ENCODE data around the gene MAB21L3.

Gene MAB21L3

DNA sequence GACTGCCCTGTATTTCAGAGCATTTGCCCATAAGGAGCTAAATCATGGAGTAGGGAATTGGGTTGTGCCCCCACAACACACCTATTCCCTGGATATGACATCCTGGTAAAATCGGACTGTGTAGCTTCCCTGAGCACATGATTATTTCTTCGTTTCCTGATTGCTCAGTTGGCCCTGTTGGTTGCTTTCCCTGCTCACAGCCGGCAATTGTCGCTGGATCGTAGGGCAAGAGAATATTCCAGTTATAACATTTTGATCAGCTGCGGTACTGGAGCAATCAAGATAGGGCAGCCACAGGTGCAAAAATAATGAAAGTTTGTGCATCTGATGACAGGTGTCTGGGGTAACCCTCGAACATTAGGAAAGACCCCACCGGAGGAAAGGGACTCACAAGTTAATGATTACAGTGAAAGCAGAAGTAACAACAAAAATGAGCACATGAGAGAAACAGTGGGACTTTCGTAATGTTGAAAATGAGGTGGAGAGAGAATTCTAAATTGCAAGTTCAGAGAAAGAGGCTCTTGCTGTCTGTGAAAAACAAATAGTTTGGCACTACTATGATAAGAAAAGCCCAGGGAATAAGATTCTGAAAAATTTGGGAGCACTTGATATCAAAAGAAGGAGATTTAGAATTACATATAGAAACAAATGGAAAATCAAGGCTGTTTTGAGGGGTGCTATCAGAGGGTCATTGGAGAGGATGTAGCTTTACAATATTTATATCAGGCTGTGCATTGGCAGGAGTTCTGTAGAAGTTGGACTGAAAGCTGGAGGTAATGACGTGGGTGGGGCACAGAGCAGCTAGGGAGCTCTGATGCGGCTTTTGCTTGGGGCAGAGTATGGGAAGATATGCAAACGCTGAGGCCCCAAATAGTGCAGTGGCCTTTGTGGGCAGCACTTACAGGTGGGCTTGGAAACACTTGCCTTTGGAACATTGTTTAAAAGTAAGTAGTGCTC, at the start of gene MAB21L3:
TSS of gene MAB21L3 (plus strand) at position 833 of the 957 bp plus-strand sequence. CDS start 1,217 bp downstream, outside the sequence.
- H3K4me3 ChIP-seq (ENCODE audit: low read depth, low read length), result no peak within 1 kb of the TSS

DNA sequence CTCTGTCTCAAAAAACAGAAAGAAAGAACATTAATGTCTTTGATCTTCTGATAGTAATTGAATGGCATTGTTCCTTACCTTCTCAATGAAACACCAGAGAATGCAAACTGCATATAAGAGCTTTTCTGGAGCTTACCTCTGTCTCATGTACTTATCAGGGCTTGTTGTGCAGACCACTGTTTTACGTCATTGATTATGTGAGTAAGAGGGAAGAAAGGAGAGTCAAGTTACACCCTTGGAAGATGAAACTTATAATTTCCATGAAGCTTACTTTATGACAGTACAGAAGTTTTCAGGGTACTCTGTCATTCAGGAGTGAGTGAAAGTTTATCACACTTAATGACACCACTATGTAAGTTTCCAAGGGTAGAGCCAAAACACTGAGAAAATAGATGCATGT, 49.0 kb upstream of the MAB21L3 start:
- H3K4me3 ChIP-seq (ENCODE audit: low read depth, low read length), result no peak overlapping the region

DNA sequence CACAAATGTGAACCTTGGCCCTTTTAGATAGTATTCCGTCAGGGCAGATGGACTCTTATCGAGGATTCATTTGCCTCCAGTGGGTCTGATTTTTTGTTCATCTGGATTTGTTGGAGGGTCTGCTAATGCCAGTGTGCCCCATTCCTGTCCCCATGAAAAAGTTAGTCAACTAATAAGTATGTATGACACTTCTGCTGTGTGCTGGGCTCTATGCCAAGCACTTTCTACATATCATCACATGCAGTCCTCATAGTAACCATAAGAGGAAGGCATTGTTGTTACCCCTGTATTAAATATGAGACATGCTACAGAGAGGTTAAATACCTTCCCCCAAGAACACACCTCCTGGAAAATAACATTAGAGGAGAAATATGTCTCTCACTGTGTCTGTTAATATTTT, 46.6 kb upstream of the MAB21L3 start:
- H3K4me3 ChIP-seq (ENCODE audit: low read depth, low read length), result no peak overlapping the region

DNA sequence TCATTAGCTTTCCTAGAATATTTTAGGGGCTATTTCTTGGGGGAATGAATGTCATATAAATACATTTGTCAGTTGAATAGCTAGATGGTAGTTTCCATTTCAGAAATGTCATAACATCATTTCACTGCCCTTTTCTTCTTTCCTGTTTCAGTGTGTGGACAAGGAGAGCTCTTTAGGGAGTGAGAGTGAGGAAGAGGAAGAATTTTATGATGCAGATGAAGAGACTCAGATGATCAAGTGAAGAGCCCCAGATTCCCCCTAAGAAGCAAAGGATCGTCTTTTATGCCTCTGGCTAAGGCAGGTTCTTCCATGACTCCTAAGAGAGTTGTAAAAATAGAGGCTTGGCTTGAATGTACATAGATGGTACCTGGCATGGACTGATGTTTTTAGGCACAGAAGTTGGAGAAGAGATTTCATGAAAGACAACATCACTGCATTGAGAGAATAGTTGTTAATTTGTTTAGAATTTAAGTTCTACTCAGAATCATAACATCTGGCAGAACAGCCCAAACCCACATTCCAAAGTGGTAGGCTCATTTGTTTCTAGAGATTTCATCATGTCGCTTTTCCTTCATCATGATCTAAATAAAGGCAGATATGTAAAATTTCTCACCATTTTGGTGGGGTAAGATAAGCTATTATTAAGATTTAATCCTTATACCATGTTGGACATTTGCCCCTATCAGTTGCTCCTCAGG, 44.2 kb upstream of the MAB21L3 start:
- no peak overlapping the region for H3K4me3 ChIP-seq (ENCODE audit: low read depth, low read length)

DNA sequence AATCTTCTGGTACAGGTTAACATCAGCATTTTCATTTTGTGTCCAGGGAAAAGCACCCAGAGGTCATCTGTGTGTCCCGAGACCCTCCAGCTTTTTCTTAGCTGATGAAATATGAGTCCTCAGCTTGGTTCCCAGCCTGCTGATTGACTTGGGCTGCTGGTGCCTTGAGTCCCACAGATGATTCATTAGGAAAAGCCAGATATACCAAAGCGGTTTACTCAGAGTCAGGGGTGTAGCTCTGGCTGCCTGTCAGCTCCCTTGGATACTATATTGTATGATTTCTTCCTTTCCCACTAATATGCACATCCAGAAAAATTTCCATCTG, 43.7 kb upstream of the MAB21L3 start:
- no peak overlapping the region for H3K4me3 ChIP-seq (ENCODE audit: low read depth, low read length)

DNA sequence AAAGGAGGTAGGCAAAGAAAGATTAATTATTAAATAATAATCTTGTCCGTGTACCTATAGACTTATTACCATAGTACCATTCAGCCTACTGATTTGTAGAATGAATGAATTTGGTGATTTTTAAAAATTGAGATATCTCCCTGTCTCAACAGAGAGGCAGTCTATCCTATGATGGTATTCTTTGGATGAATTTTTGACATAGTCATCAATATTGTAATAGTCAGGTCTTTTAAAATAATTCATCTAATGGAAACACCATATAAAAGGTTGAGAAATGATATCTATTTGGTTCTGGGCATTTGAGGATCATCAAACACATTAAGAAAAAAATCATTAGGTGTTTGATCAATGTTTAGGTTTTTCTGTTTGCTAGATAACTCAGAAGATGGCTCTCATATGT, 35.6 kb upstream of the MAB21L3 start:
- H3K4me3 ChIP-seq (ENCODE audit: low read depth, low read length), result no peak overlapping the region

DNA sequence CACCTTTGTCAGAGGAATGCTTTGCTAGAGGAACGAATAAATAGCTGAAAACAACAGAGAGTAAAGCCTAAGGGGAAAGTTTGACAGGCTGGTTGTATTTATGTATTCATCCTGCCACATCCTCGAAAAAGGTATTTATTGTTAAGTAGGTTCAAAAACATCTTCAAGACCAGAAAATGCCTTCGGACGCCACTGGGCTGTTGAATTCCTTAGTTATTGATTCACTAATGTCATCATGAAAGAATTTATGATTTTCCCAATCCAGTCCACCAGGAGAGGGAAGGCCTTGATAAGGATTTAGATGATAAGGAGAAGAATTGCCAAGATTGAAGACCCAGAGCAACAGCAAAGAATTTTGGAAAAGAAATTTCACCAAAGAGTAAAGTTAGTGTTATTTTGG, 35.2 kb upstream of the MAB21L3 start:
- no peak overlapping the region for H3K4me3 ChIP-seq (ENCODE audit: low read depth, low read length)

DNA sequence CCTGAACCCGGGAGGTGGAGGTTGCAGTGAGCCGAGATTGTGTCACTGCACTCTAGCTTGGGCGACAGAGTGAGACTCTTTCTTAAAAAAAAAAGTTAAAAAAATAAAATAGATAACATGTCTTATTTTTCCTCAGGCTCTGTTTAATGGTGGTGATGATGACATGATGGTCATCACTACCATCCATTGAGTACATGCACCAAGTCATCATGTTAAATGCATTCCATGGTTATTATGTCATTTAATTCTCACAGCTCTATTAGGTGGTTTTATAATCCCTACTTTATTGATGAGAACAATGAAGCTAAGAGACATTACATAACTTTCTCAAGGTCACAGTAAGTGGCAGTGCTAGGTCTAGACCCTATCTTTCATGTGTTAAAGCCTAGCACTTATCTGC, 34.4 kb upstream of the MAB21L3 start:
- H3K4me3 ChIP-seq (ENCODE audit: low read depth, low read length), result no peak overlapping the region

DNA sequence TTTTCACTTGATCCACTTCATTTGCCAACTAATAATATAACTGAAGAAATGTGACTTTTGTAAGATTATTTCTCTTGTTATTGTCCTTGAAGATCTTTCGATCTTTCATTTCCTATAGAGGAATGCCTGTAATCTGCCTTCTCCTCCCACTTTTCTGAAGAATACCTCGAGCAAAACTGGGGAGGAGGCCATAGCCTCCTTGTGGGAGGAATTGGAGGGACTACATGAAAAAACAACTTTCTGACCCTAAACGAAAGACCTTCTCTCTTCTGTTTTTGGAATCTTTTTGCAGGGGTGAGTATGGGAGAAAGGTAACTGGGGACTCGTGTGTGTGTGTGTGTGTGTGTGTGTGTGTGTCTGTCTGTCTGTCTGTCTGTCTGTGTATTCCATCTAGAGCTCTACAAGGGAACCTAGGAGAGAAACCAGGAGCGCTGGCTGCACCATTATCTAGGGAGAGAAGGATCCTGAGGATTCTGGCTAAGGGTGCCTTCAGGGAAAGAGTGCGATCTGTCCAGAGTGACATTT, 32.4 kb upstream of the MAB21L3 start:
- H3K4me3 ChIP-seq (ENCODE audit: low read depth, low read length), result no peak overlapping the region

DNA sequence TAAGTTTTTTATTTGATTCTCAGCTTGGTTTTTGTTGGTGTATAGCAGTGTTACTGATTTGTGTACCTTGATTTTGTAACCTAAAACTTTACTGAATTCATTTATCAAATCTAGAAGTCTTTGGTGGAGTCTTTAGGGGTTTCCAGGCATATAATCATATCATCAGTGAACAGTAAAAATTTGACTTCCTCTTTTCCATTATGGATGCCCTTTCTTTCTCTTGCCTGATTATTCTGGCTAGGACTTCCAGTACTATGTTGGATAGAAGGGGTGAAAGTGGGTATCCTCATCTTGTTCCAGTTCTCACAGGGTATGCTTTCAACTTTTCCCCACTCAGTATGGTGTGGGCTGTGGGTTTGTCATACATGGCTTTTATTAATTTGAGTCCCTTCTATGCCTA, 23.6 kb upstream of the MAB21L3 start:
- no peak overlapping the region for H3K4me3 ChIP-seq (ENCODE audit: low read depth, low read length)

DNA sequence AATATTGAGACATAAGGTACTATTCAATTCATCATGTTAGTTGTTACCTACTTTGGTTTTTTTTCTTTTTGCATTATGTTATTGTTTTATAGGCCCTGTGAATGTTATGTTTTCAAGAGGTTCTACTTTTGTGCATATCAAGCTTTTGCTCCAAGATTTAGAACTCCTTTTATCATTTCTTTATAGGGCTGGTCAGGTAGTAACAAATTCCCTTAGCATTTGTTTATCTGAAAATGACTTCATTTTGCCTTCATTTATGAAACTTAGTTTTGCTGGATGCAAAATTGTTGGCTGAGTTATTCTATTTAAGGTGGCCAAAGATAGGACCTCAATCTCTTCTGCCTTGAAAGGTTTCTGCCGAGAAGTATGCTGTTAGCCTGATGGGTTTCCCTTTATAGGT, 21.3 kb upstream of the MAB21L3 start:
- no peak overlapping the region for H3K4me3 ChIP-seq (ENCODE audit: low read depth, low read length)

DNA sequence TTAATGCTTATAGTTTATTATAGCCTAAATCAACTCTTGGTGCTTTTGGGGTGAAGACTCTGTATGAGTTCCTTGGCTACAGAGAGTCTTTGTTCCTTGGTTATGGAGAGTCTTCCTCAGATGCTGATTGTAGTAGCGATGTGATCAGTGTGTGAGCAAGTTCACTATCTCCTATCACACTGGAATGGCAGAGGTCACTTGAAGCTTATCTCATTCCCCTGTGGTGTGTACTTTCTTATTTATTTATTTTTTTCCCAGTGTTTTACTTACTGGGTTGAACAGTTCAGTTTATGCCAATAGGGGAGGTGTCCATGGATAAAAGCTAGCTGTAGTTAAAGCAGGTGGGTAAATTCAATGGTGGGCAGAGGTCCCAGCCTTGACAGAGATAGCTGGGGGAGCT, 20.1 kb upstream of the MAB21L3 start:
- H3K4me3 ChIP-seq (ENCODE audit: low read depth, low read length), result no peak overlapping the region

DNA sequence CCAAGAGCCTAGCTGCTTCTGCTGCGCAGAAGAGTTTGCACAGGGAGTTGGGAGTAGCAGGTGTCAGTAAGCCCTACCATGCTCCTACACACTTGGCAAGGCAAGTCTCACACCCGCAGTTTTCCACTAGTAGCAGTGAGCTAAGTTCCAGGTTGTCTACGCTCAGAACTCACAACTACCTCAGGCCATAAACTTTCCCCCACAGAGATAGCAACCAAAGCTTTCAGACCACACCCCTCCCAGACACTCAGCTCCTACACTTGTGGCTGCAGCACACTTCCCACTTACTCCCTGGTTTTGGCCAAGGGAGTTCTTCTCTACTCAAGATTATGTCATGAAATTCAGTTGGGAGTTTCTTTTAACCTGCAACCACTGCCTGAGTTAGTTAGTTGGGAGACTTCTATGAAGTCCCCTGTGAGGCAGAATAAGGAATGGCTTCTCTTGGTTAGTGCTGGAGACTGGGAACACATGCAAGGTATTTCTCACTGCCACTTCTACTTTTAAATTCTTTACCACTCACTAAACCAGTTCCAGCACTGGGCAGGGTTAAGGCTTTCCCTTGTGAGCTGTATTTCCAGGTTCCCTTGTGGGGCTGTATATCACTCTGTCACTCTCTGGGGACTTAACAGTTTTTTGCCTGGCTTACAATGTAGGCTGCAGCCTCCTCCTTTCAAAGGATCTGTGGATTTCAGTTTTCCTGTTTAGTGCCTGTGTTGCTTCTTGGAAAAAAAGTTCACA, 18.3 kb upstream of the MAB21L3 start:
- no peak overlapping the region for H3K4me3 ChIP-seq (ENCODE audit: low read depth, low read length)

DNA sequence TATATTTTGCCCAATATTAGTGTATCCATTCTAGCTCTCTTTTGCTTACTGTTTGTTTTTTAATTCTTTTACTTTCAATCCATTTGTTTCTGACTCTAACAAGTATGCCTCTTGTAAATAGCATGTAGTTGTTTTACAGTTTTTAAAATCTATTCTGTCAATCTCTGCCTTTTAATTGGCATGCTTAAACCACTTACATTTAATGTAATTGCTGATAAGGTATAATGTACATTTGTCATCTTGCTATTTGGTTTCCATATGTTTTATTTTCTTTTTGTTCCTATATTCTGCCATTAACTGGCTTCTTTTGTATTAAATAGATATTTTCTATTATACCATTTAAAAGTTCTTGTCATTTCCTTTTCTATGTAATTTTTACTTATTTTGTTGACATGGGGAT, 16.2 kb upstream of the MAB21L3 start:
- H3K4me3 ChIP-seq (ENCODE audit: low read depth, low read length), result no peak overlapping the region

DNA sequence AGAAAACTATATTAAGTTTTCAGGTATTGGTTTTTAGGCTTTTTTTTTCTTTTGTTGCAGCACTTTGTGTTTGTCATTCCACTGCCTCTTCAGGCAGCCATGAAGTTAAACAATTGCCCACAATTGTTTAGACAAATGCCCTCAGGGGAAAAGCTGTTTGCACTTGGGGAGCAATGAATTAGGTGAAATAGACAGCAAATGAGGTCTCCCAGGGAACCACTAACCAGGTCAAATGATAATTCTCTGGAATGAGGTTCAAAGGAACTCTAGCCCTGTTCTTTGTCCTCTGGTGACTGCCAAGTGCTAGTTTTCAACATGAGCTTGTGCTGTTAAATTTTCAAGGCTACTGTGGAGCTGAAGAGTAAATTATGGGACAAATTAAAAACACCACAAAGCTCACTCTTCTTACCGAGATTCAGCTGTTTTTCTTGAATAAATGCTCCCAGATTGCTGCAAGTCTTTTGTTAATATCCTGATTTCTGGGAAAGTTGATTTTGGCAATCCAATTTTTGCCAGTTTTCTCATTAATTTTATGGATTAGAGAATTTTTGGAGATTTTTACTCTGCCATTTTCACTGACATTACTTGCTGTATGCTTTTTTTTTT, 15.1 kb upstream of the MAB21L3 start:
- no peak overlapping the region for H3K4me3 ChIP-seq (ENCODE audit: low read depth, low read length)

DNA sequence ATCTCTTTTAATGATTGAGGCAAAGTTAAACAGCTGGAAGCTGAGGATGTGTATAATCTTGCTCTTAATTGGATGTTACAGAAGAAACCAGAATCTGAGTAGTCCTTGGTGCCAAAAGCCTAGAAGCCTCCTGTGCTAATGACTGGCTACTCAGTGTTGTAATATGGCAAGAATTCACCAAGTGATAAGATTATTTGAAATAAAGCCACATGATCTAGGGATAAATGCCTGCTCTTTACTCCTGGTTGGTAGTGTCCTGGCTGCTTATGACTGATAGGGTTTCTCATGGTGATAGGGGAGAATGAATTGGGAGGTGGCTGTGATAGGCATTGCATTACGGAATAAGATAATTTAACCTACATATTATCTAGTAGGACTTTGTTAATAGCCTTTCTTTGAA, 13.6 kb upstream of the MAB21L3 start:
- H3K4me3 ChIP-seq (ENCODE audit: low read depth, low read length), result no peak overlapping the region

DNA sequence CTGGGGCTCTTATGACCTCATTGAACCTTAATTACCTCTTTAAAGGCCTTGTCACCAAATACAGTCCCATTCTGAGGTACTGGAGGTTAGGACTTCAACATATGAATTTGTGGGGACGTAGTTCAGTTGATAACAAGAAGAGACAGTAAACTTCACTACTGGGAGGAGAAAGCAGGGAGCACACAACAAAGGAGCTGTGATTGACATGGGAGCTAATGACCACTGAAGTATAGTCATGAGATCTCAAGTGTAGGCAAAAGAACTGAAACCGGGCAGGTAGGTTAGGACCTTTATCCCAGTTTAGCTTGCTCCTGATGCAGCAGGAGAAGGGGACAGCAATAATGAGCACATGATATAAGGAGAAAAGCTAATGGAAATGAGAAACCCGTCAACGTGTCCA, 11.8 kb upstream of the MAB21L3 start:
- no peak overlapping the region for H3K4me3 ChIP-seq (ENCODE audit: low read depth, low read length)

DNA sequence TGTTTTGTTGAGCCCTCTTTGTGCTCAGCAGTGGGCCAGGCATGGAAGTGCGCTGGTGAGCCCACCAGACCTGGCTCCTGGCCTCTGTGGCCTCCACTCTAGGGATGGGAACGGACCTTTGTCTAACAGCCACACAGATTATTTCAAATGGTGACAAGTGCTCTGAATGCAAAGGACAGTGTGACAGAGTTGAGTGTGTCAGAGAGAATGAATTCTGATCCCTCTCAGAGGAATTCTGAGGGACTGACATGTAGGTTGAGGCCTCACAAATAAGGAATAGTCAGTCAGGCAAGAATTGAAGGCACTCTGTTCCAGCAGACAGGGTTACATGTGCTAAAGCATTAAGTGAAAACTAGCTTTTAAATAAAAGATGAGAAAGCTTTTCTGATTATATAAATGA, 11.3 kb upstream of the MAB21L3 start:
- H3K4me3 ChIP-seq (ENCODE audit: low read depth, low read length), result no peak overlapping the region

DNA sequence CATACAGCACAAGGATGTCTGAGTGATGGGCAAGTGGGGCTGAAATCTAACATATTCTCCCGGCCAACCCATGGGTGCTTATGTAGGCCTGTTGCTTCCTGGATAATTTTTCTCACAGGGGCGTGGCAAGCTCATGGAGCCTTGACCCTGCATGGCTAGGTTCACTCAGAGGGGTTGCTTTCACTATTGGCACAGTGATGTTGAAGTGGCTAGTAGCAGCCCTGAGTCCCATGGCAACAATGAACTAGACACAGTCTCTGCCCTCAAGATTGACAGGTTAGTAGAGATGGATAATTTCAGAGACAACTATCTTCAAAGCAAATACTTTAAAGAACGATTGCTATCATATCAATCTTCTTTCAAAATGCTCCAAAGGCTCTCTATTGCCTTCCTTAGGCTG, 6.5 kb upstream of the MAB21L3 start:
- H3K4me3 ChIP-seq (ENCODE audit: low read depth, low read length), result no peak overlapping the region

DNA sequence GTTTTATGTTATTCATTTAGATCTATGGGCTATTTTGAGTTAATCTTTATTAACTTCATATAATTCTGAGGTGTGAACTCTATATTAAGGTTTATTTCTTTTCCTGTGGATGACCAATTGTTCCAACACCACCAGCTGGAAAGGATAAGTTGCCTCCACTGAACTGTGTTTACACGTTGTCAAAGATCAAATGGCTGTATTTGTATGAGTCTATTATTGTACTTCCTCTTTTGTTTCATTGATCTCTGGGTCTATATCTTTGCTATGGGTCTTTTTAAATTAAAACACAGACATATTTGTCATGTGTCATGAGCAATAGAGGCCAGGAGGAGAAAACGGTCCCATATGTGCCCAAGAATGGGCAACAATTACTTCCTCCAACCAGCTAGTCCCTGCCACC, 5.2 kb upstream of the MAB21L3 start:
- no peak overlapping the region for H3K4me3 ChIP-seq (ENCODE audit: low read depth, low read length)

DNA sequence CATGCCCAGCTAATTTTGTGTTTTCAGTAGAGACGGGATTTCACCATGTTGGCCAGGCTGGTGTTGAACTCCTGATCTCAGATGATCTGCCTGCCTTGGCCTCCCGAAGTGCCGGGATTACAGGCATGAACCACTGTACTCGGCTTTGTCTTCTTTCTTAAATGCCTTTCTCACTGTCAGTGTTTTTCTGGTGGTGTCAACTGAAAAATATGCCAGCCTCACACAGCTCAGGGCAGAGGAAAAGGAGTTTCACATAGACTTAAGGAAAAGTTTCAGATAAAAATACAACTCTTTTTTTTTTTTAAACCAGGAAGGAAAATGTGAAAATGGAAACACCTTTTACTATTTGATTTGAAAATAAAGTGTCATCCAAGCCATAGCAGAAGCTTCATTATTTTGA, 4.6 kb upstream of the MAB21L3 start:
- H3K4me3 ChIP-seq (ENCODE audit: low read depth, low read length), result no peak overlapping the region
